ENCODE data around the gene RPGR. TPM values are rescaled to one million over a fixed set of nuclear protein-coding genes. Genes with fewer than 3 reads are reported as not detected.

The RPGR gene
- total RNA-seq, 1 donor from 2014 or later, result 6.3 TPM

DNA sequence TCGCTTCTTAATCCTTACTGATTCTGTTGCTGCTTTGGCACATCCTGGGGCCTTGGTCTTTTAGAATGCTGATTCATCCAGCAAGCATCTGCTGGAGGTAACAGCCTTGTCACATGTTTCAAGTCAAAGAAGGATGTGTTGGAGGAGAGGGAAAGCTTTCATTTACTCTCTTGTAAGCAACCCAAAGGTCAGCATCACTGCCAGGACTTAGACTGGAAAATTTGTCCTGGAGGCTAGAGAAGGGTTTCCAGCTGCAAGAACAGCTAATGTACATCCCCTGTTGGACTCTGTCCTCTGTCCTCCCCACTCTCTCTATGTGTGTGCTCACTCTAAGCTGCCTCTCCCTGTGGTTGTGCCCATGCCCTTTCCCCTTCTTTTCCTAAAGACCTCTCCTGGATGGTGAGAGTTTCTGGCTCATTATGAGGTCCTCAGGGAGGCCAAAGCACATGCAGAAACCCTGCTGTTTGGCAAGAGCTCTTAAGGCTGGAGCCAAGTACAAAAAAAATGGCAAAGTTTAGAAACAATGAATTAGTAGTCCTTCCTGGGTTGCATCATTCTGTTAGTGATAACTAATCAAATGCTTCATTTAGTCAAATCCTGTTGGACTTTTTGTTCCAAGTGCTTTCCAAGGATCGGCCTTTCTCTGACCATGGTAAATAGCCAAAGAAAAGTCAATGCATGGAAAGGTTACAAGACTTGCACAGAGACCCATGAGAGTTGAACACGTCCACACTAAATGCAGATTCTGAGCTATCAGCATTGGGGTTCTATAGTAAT is 93.2 kb downstream of the RPGR start:
- H3K9ac ChIP-seq (ENCODE audit: low read depth in 1 of 3, low read length in 3 of 3), result no peak overlapping the region
- peaks cover 0 to 8% (median 0%) of the 10 kb centered on the region in 3 donors for H3K27me3 ChIP-seq (ENCODE audit: control insufficient read depth in 3 of 3, insufficient read depth in 3 of 3, low read length in 3 of 3)
- H3K27ac ChIP-seq (ENCODE audit: low read depth, low read length), result peak overlapping the region; percentile 10

DNA sequence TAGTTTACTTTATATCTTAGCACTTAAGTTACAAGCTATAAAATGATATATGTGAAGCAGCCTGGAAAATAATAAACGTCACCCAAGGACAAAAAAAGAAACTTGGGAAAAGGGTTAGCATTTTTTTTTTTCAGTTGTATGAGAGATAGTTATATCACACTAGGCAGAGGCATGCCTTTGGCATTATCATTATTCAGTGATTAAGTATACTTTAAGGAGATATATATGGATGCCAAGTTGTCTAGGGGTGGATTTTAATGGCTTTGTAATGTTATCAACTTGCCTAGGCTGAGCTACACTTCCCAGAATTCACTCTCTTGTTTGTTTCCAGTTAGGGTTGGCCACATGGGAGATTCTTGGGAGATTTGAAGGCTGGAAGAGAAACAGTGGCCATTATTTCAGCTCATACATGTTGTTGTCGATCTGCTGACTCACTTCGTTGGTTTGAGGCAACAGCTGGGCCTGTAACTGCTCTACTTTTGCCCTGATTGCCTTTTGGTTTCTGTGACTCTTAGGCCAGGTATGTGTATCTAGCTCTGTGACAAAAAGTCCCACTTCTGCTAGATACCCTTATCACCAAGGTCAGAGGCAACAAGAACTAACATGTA is 95.1 kb downstream of the RPGR start:
- peaks cover 0 to 6% (median 0%) of the 10 kb centered on the region in 3 donors for H3K27me3 ChIP-seq (ENCODE audit: control insufficient read depth in 3 of 3, insufficient read depth in 3 of 3, low read length in 3 of 3)
- no peaks in the 10 kb centered on the region for H3K36me3 ChIP-seq (ENCODE audit: control insufficient read depth in 3 of 3, insufficient read depth in 3 of 3, low read length in 3 of 3)
- H3K4me1 ChIP-seq (ENCODE audit: control insufficient read depth in 3 of 3, insufficient read depth in 3 of 3, low read length in 3 of 3), result peaks cover 0 to 7% (median 2%) of the 10 kb centered on the region in 3 donors
- no peaks in the 10 kb centered on the region for H3K9me3 ChIP-seq (ENCODE audit: control insufficient read depth in 3 of 3, low read length in 3 of 3)
- H3K27ac ChIP-seq (ENCODE audit: low read depth, low read length), result peak overlapping the region; percentile 14
- H3K4me3 ChIP-seq (ENCODE audit: low read length in 3 of 3), result no peak overlapping the region
- no peak overlapping the region for H3K9ac ChIP-seq (ENCODE audit: low read depth in 1 of 3, low read length in 3 of 3)

More for the DNA sequence above, 93.2 kb downstream of the RPGR start:
- peaks cover 0 to 7% (median 2%) of the 10 kb centered on the region in 3 donors for H3K4me1 ChIP-seq (ENCODE audit: control insufficient read depth in 3 of 3, insufficient read depth in 3 of 3, low read length in 3 of 3)
- H3K4me3 ChIP-seq (ENCODE audit: low read length in 3 of 3), result no peak overlapping the region
- no peaks in the 10 kb centered on the region for H3K9me3 ChIP-seq (ENCODE audit: control insufficient read depth in 3 of 3, low read length in 3 of 3)
- no peaks in the 10 kb centered on the region for H3K36me3 ChIP-seq (ENCODE audit: control insufficient read depth in 3 of 3, insufficient read depth in 3 of 3, low read length in 3 of 3)

DNA sequence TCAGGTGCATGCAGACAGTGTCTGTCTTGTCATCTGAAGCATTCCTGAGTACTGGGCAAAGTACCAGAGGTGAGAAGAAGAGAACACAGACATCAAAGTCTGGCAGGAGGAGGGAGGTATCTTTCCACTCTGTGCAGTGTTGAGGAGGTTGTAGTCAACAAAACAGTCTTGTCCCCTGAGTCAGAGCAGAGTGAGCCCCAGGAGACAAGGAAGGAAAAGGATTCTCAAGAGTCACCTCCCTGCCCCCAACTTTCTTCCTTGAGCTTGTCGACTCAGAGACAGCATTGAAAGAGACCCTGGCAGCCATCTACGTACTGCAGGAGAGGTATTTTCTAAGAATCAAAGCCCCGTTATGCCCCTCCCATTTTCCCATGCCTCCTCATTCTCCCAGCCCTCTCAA is 102.2 kb downstream of the RPGR start:
- H3K4me3 ChIP-seq (ENCODE audit: low read length in 3 of 3), result no peak overlapping the region
- no peak overlapping the region for H3K9ac ChIP-seq (ENCODE audit: low read depth in 1 of 3, low read length in 3 of 3)

DNA sequence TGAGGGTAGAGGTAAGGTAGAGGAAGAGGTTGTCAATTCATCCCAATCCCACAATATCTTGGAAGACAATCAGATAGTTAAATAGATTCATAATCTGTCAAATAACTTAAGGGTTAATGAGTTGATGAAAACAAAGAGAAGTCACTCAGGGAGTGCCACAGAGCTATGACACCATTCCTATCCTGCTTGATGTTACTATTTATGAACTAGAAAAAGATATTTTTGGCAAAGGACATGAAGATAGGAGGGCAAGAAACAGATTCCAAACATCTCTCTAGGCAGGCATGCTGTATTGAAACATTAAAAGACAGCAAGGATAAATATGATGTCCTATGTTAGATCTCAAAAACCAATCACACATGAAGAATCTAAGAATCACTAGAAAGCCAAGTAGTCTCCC is 103.1 kb downstream of the RPGR start:
- Histone ChIP-seq H3K4me1 (ENCODE audit: control insufficient read depth in 3 of 3, insufficient read depth in 3 of 3, low read length in 3 of 3) (peaks cover 0 to 6% (median 4%) of the 10 kb centered on the region in 3 donors), H3K9ac (ENCODE audit: low read depth in 1 of 3, low read length in 3 of 3) (no peak overlapping the region), H3K36me3 (ENCODE audit: control insufficient read depth in 3 of 3, insufficient read depth in 3 of 3, low read length in 3 of 3) (no peaks in the 10 kb centered on the region), H3K9me3 (ENCODE audit: control insufficient read depth in 3 of 3, low read length in 3 of 3) (no peaks in the 10 kb centered on the region), H3K27me3 (ENCODE audit: control insufficient read depth in 3 of 3, insufficient read depth in 3 of 3, low read length in 3 of 3) (peaks cover 0 to 29% (median 5%) of the 10 kb centered on the region in 3 donors), H3K27ac (ENCODE audit: low read depth, low read length) (no peak overlapping the region), H3K4me3 (ENCODE audit: low read length in 3 of 3) (no peak overlapping the region)

More for the DNA sequence above, 102.2 kb downstream of the RPGR start:
- no peaks in the 10 kb centered on the region for H3K36me3 ChIP-seq (ENCODE audit: control insufficient read depth in 3 of 3, insufficient read depth in 3 of 3, low read length in 3 of 3)
- no peaks in the 10 kb centered on the region for H3K9me3 ChIP-seq (ENCODE audit: control insufficient read depth in 3 of 3, low read length in 3 of 3)
- no peak overlapping the region for H3K27ac ChIP-seq (ENCODE audit: low read depth, low read length)
- peaks cover 0 to 20% (median 0%) of the 10 kb centered on the region in 3 donors for H3K27me3 ChIP-seq (ENCODE audit: control insufficient read depth in 3 of 3, insufficient read depth in 3 of 3, low read length in 3 of 3)
- H3K4me1 ChIP-seq (ENCODE audit: control insufficient read depth in 3 of 3, insufficient read depth in 3 of 3, low read length in 3 of 3), result peaks cover 0 to 3% (median 0%) of the 10 kb centered on the region in 3 donors

DNA sequence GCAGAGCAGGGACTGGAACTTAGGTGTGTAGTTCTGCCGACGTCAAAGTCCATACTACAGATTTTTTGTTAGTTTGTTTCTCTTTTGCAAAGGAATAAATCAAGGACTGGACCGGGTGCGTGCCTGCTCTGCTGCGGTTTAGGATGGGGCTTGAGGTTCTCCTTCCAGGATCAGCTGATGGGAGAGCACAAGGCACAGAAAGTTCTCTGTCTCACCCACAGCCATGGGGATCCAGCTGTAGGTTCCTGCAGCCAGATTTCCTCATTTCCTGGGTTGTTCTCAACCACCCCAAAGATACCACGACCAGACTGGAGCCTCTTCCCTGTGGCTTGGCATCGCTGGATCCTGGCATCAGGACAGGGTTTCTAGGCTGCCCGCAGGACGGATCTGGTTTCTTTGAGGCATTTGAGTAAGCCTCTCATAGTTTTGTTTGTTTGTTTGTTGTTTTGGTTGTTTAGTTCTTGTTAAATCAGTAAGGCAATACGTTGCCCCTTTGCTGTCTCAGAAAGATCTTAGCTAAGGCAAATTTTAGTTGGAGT is 105.8 kb downstream of the RPGR start:
- Histone ChIP-seq H3K9ac (ENCODE audit: low read depth in 1 of 3, low read length in 3 of 3) (no peak overlapping the region), H3K36me3 (ENCODE audit: control insufficient read depth in 3 of 3, insufficient read depth in 3 of 3, low read length in 3 of 3) (no peaks in the 10 kb centered on the region), H3K27ac (ENCODE audit: low read depth, low read length) (no peak overlapping the region), H3K27me3 (ENCODE audit: control insufficient read depth in 3 of 3, insufficient read depth in 3 of 3, low read length in 3 of 3) (peaks cover 0 to 40% (median 11%) of the 10 kb centered on the region in 3 donors), H3K4me1 (ENCODE audit: control insufficient read depth in 3 of 3, insufficient read depth in 3 of 3, low read length in 3 of 3) (peaks cover 0 to 6% (median 4%) of the 10 kb centered on the region in 3 donors), H3K9me3 (ENCODE audit: control insufficient read depth in 3 of 3, low read length in 3 of 3) (no peaks in the 10 kb centered on the region), H3K4me3 (ENCODE audit: low read length in 3 of 3) (peak overlapping the region in 2 of 3 donors; percentile 13 to 54)

DNA sequence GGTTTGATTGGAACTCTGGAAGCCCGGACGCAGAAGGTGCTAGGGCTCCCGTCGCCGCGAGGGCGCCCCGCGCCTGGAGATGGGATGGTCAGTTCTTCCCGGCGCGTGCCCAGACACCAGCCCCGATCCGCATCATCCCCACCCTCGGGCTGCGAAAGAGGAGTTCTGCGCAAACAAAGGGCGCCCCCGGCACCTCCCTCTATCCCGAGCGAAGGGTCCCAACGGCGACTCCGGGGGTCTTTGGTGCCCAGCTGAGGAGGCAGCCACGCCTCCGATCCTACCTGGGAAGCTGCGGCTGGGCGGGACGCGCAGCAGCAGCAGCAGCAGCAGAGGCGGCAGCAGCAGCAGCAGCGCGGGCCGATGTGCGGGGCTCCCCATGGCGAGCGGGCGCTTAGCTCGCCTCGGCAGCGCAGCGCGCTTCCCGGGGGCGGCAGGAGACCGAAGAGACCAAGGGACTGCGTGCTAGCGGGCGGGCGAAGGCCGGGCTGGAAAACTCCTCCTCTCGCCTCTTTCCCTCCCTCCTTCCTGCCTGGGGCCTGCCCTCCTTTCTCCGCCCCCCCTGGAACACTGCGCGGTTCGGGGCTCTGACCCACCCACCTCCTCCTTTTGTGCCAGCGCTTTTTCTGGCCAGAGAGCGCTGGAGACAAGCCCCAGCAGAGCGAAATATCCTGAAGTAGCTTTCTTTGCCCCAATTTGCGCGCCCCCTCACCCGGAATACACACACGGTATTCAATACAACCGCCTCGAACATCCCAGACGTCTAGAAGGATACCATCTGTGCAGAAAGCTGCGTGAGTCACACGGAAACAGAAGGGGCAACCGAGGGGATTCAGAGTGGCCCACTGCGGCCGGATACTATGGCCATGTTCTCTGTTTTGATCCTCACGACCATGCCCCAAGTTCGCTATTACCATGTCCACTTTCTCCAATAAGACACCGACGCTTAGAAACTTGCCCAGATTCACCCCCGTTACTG is 106.6 kb downstream of the RPGR start, which contains the start of gene SRPX:
Gene SRPX (minus strand): TSS at position 457 of the 976 bp plus-strand sequence. CDS start 79 bp downstream, at position 378.
- Histone ChIP-seq H3K4me3 (ENCODE audit: low read length in 3 of 3) (peak within 1 kb of the TSS; percentile 54 to 63 (median 56)), H3K4me1 (ENCODE audit: control insufficient read depth in 3 of 3, insufficient read depth in 3 of 3, low read length in 3 of 3) (peaks cover 0 to 6% (median 4%) of the 10 kb centered on the region in 3 donors), H3K27me3 (ENCODE audit: control insufficient read depth in 3 of 3, insufficient read depth in 3 of 3, low read length in 3 of 3) (peaks cover 0 to 40% (median 11%) of the 10 kb centered on the region in 3 donors), H3K9me3 (ENCODE audit: control insufficient read depth in 3 of 3, low read length in 3 of 3) (no peaks in the 10 kb centered on the region), H3K27ac (ENCODE audit: low read depth, low read length) (no peak within 1 kb of the TSS), H3K9ac (ENCODE audit: low read depth in 1 of 3, low read length in 3 of 3) (peak within 1 kb of the TSS; percentile 33 to 45 (median 40)), H3K36me3 (ENCODE audit: control insufficient read depth in 3 of 3, insufficient read depth in 3 of 3, low read length in 3 of 3) (no peaks in the 10 kb centered on the region)

DNA sequence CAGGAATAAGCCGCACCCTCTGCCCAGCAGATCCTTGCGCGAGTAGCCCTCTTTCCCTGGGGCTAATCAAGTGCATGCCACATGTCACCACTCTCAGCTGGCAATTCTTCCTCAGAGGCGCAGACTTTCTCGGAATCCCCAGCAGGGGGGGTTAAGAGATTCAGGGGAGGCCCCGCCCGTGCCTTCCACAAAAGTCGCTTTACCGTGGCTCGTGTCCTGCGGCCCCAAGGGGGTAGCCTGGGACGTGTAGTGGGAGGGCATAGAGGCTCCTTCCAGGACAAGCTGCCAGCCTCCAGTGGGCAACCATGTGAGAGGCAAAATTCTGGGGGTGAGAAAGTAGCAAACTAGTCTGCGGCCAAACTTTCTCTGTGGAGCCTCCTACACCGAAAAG is 107.3 kb downstream of the RPGR start:
- no peak overlapping the region for H3K27ac ChIP-seq (ENCODE audit: low read depth, low read length)
- H3K4me3 ChIP-seq (ENCODE audit: low read length in 3 of 3), result peak overlapping the region; percentile 54 to 63 (median 56)
- peaks cover 0 to 40% (median 11%) of the 10 kb centered on the region in 3 donors for H3K27me3 ChIP-seq (ENCODE audit: control insufficient read depth in 3 of 3, insufficient read depth in 3 of 3, low read length in 3 of 3)
- H3K9ac ChIP-seq (ENCODE audit: low read depth in 1 of 3, low read length in 3 of 3), result peak overlapping the region; percentile 33 to 45 (median 40)
- no peaks in the 10 kb centered on the region for H3K36me3 ChIP-seq (ENCODE audit: control insufficient read depth in 3 of 3, insufficient read depth in 3 of 3, low read length in 3 of 3)
- H3K9me3 ChIP-seq (ENCODE audit: control insufficient read depth in 3 of 3, low read length in 3 of 3), result no peaks in the 10 kb centered on the region
- H3K4me1 ChIP-seq (ENCODE audit: control insufficient read depth in 3 of 3, insufficient read depth in 3 of 3, low read length in 3 of 3), result peaks cover 0 to 6% (median 4%) of the 10 kb centered on the region in 3 donors
